Stimulated activated CD4-positive, alpha-beta T cell treated with anti-CD3 and anti-CD28 coated beads, Interleukin-15, amount 100 ng/mL, for 48 hours (primary cell): Measurements from ENCODE around the gene RTL3.

Source experiments
- DNase-seq, 2 donors: peaks; one replicate each; pipeline ENCODE4 v3.0.0-alpha.2; 2020; ENCODE audit warnings: low read depth in 2 of 2

The RTL3 gene

DNA sequence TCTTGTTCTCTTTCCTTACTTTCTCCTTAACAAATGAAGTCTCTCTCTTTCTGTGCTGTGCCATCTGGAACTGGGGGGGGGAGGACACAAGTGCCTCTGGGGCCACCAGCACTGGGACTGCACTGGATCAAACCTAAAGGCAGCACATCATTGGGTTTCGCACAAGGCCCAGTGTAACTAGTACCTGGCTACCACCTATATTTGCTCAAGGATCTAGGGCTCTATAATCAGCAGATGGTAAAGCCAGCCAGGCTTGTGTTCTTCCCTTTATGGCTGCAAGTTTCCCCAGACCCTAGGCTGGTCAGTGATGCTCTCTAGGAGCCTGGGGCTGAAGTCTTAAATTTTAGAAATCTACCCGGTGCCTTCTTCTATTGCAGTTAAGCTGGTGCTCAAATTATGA is 40.1 kb downstream of the RTL3 start:
- no peak for DNase-seq

DNA sequence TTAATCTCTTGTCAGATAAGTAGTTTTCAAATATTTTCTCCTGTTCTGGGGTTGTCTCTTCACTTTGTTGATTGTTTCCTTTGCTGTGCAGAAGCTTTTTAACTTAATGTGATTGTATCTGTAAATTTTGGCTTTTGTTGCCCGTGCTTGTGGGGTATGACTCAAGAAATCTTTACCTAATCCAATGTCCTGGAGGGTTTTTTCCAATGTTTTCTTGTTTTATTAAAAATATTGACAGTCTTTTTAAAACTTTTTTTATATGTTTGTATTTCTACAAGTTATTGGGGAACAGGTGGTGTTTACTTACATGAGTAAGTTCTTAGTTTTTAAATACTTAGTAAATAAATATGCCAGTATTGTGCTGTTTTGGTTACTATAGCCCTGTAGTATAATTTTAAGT is 44.9 kb downstream of the RTL3 start:
- no peak for DNase-seq
